T47D (cell line): ENCODE results near the gene VWA8.

Experiments used
- DNase-seq, 2 experiments: peaks; one replicate each; pipeline versions ENCODE4 v3.0.0 to v3.0.0-alpha.2; 2011 to 2012; ENCODE audit warnings: low read depth in 1 of 2, low spot score in 1 of 2
- JUND ChIP-seq: IDR thresholded peaks from 2 replicates; pipeline ENCODE4 v1.6.1; 2012; ENCODE audit warnings: low read depth
- in situ Hi-C: cut with HindIII; loops from 2 replicates; pipeline ENCODE4 v1.10.0; 2016; ENCODE audit warnings: low sequenced_read_pairs, low pct_unique_long_range_greater_than_20kb

Gene VWA8

GRCh38 chr13:41707194-41707821, 253.6 kb downstream of the VWA8 start:
- DNase-seq: no peak
- no peak for TF ChIP-seq JUND
- in situ Hi-C loops: no loop called here

- in situ Hi-C loops: no loop called here
- no peak for DNase-seq
- no peak for TF ChIP-seq JUND
These were observed 254.8 kb downstream of the VWA8 start for GRCh38 chr13:41706152-41706551.

- no peak for TF ChIP-seq JUND
- in situ Hi-C loops: no loop called here
- no peak for DNase-seq
These were observed 258.4 kb downstream of the VWA8 start for GRCh38 chr13:41702540-41702939.

- no peak for DNase-seq
- TF ChIP-seq JUND: no peak
- in situ Hi-C loops: no loop called here
These were observed 259.2 kb downstream of the VWA8 start for GRCh38 chr13:41701676-41702075.

- no peak for DNase-seq
- TF ChIP-seq JUND: no peak
- in situ Hi-C loops: no loop called here
These were observed 260.1 kb downstream of the VWA8 start for GRCh38 chr13:41700790-41701310.

- no peak for TF ChIP-seq JUND
- in situ Hi-C loops: no loop called here
- no peak for DNase-seq
These were observed 261.1 kb downstream of the VWA8 start for GRCh38 chr13:41699759-41700158.

GRCh38 chr13:41697578-41697977, 263.3 kb downstream of the VWA8 start:
- no peak for DNase-seq
- no peak for TF ChIP-seq JUND
- in situ Hi-C loops: no loop called here

GRCh38 chr13:41696163-41697003, 264.5 kb downstream of the VWA8 start:
- peak in 1 of 2 experiments; percentile 28 for DNase-seq
- in situ Hi-C loops: no loop called here
- no peak for TF ChIP-seq JUND

GRCh38 chr13:41694545-41695301, 266.2 kb downstream of the VWA8 start:
- in situ Hi-C loops: no loop called here
- DNase-seq: no peak
- no peak for TF ChIP-seq JUND

GRCh38 chr13:41693434-41693833, 267.5 kb downstream of the VWA8 start:
- no peak for TF ChIP-seq JUND
- in situ Hi-C loops: no loop called here
- DNase-seq: no peak

- no peak for TF ChIP-seq JUND
- no peak for DNase-seq
- in situ Hi-C loops: no loop called here
These were observed 269.6 kb downstream of the VWA8 start for GRCh38 chr13:41691274-41691673.

GRCh38 chr13:41682766-41683165, 278.1 kb downstream of the VWA8 start:
- DNase-seq: no peak
- no peak for TF ChIP-seq JUND
- in situ Hi-C loops: no loop called here

- no peak for DNase-seq
- TF ChIP-seq JUND: no peak
- in situ Hi-C loops: no loop called here
These were observed 278.9 kb downstream of the VWA8 start for GRCh38 chr13:41682001-41682400.
